22Rv1 (cell line): ENCODE data around the gene USB1.
A peak's percentile ranks its signal among the peaks of the same experiment; 100 is the strongest.

Source experiments
- H3K27ac ChIP-seq: fragments of 450-650 bp; 2 replicates; pipeline ENCODE4 v1.5.1; 2017
- CTCF ChIP-seq: fragments of 450-650 bp; IDR thresholded peaks from 2 replicates; pipeline ENCODE4 v1.5.1; 2017; ENCODE audit warnings: mild to moderate bottlenecking
- ZFX ChIP-seq: fragments of 450-650 bp; IDR thresholded peaks from 2 replicates; pipeline ENCODE4 v1.6.1; 2017; ENCODE audit warnings: antibody characterized with exemption, borderline replicate concordance

The USB1 gene

GRCh38 chr16:58000706-58001676 lies at the start of gene USB1:
TSS of gene USB1 (plus strand) at chr16:58001407. CDS start at chr16:58001484, 77 bp downstream.
- no peak for TF ChIP-seq ZFX
- TF ChIP-seq CTCF = peak; percentile 88
- H3K27ac ChIP-seq = peak within 1 kb of the TSS; percentile 80

GRCh38 chr16:57952909-57953308 lies 48.3 kb upstream of the USB1 start:
- H3K27ac ChIP-seq = no peak overlapping the region
- TF ChIP-seq ZFX (no peak), CTCF (no peak)

GRCh38 chr16:57953857-57954256 lies 47.4 kb upstream of the USB1 start:
- TF ChIP-seq CTCF (no peak), ZFX (no peak)

GRCh38 chr16:57955572-57956188 lies 45.5 kb upstream of the USB1 start:
- H3K27ac ChIP-seq = no peak overlapping the region
- peak; percentile 23 for TF ChIP-seq CTCF
- TF ChIP-seq ZFX = no peak

More at GRCh38 chr16:57953857-57954256, 47.4 kb upstream of the USB1 start:
- H3K27ac ChIP-seq = no peak overlapping the region

GRCh38 chr16:57956270-57956808 lies 44.9 kb upstream of the USB1 start:
- no peak for TF ChIP-seq ZFX
- no peak for TF ChIP-seq CTCF
- H3K27ac ChIP-seq = no peak overlapping the region

- no peak for TF ChIP-seq ZFX
- TF ChIP-seq CTCF = no peak
- H3K27ac ChIP-seq = no peak overlapping the region
Measured at GRCh38 chr16:57956924-57957672, 44.1 kb upstream of the USB1 start.
